Measurements from ENCODE around the gene MRPS12. TPM values are rescaled to one million over a fixed set of nuclear protein-coding genes. Genes with fewer than 3 reads are reported as not detected.

Gene MRPS12
- total RNA-seq, 1 experiment from 2014 or later = 88.0 TPM

GRCh38 chr19:38894968-38895367 lies 35.8 kb upstream of the MRPS12 start:
- DNase-seq (ENCODE audit: low spot score) = no peak
- TF ChIP-seq E2F5 (CRISPR knock-in tag; IDR thresholded peaks at IDR 0.05) = no peak
- no peak for TF ChIP-seq NFE2L1 (CRISPR knock-in tag; IDR thresholded peaks at IDR 0.05)
- no peak for TF ChIP-seq USF2 (CRISPR knock-in tag; IDR thresholded peaks at IDR 0.05)
- TF ChIP-seq ZBTB21 (CRISPR knock-in tag; IDR thresholded peaks at IDR 0.05; ENCODE audit: borderline replicate concordance) = no peak
- no peak for TF ChIP-seq ZNF263 (CRISPR knock-in tag; IDR thresholded peaks at IDR 0.05; ENCODE audit: low read depth)
- TF ChIP-seq GABPB1 (CRISPR knock-in tag; IDR thresholded peaks at IDR 0.05) = no peak
- no peak for TF ChIP-seq ATF6 (CRISPR knock-in tag; IDR thresholded peaks at IDR 0.05)
- TF ChIP-seq NR2C2 (CRISPR knock-in tag; IDR thresholded peaks at IDR 0.05) = no peak
- TF ChIP-seq ZBTB43 (CRISPR knock-in tag; IDR thresholded peaks at IDR 0.05) = no peak
- TF ChIP-seq PRRX2 (CRISPR knock-in tag; IDR thresholded peaks at IDR 0.05) = no peak
- TF ChIP-seq PRDM15 (CRISPR knock-in tag; IDR thresholded peaks at IDR 0.05) = no peak
- TF ChIP-seq CREM (CRISPR knock-in tag; IDR thresholded peaks at IDR 0.05) = no peak
- TF ChIP-seq FOXP4 (CRISPR knock-in tag; IDR thresholded peaks at IDR 0.05) = no peak
- TF ChIP-seq ZNF232 (CRISPR knock-in tag; IDR thresholded peaks at IDR 0.05) = no peak
- TF ChIP-seq SMAD4 (CRISPR knock-in tag; IDR thresholded peaks at IDR 0.05) = no peak
- POLR2A ChIA-PET = no interaction called here
- H3K4me1 Mint-ChIP-seq = peaks cover 8% of the 10 kb centered on the region
- H3K4me3 Mint-ChIP-seq = no peak overlapping the region
- ATAC-seq = no peak
- H3K27ac Mint-ChIP-seq = no peak overlapping the region
- H3K27me3 Mint-ChIP-seq (ENCODE audit: low read depth) = peaks cover 24% of the 10 kb centered on the region
- H3K9me3 Mint-ChIP-seq = no peaks in the 10 kb centered on the region
- CTCF ChIA-PET = no interaction called here
- no peaks in the 10 kb centered on the region for H3K36me3 Mint-ChIP-seq

All from WTC11 (cell line).